Measurements from ENCODE around the gene CBFA2T3.

DNA sequence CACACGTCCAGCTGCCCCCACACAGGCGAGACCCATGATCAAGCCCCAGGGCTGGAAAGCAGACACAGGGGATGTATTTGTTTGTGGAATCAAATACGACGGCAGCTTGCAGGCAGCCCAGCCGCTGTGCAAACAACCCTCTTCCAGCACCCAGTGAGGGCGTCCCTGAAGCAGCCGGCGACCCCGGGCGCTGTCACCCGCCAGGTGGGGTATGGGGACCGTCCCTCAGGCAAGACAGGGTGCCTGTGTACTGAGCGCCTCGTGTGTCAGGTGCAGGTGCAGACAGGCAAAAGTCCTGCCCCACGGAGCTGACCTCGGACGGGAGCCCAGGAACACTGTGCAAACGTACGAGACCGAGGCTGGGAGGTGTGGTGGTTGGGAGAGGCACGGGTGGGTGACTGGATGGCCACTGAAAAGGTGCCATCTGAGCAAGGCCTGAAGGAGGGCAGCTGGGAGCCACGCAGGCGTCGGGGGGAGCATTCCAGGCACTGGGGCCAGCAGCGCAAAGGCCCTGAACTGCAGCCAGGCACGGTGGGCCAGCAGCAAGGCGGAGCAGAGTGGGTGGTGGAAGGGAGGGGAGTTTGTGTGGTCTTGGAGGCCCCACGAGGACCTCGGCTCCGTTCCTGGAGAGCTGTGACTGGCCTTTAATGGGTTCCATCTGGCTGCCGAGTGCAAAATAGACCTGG, 48.5 kb downstream of the CBFA2T3 start:
- TF ChIP-seq REST (IDR thresholded peaks at IDR 0.05; ENCODE audit: insufficient read depth in 1 of 2, low read depth in 2 of 2, low read length in 1 of 2) = no peak
- TF ChIP-seq CTCF (IDR thresholded peaks at IDR 0.05) = no peak
- TF ChIP-seq POLR2AphosphoS5 (IDR thresholded peaks at IDR 0.05; ENCODE audit: low read depth, low read length) = no peak
- TF ChIP-seq SIN3A (IDR thresholded peaks at IDR 0.05; ENCODE audit: borderline replicate concordance, insufficient read depth, low read depth, low read length) = no peak
- no peak for TF ChIP-seq TCF7L2 (IDR thresholded peaks at IDR 0.05; ENCODE audit: low read depth, low read length)
